ENCODE data around the gene CLNK.

CLNK gene

DNA sequence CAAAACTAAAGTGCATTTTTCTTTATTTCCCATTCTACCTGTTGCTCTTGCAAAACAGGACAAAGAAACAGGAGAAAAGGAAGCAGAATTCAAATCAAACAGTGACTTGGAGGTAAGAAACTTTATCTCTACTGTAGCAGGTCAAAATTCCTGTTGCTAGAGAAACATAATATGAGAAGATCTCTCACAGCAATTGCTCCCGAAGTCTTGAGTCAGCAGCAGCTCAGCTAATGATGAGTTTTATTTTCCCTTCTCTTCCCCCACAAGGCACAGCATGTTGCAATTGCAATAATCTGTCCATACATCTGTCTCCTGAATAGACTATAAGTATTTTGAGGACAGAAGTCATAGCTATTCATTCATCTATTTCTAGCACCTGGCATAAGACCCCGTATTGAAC lies 112.7 kb downstream of the CLNK start:
- no peak for DNase-seq

- no peak for DNase-seq
Observed at GRCh38 chr4:10569491-10569890, 115.1 kb downstream of the CLNK start.

- no peak for DNase-seq
Observed at GRCh38 chr4:10567766-10568165, 116.8 kb downstream of the CLNK start.

DNA sequence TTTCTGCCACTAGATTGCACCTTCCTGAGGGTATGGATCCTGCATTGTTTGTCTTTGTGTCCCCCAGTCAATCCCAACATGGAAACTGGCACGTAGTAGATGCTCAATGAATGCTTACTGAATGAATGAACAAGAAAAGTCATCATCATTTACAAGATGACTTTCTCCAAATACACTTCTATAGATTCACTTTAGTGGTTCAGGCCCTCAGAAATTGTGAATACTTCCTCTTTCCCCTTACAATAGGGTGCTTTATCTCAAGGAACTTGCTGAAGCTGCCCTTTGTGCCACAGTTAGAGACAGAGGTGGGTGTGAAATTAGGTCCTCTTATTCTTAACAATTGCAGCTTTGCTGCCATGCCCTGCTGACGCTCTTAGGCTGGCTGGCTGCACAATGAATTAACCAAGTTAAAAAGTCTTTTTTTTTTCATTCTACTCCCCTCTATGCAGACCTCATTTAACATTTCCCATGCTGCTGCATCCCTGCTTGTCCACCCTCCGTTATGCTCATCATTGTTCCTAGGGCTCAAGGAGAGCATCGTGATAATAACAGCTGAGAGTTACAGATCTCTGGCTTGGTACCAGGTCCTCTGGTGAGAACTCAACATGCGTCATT lies 119.3 kb downstream of the CLNK start:
- DNase-seq: no peak

- peak; percentile 9 for DNase-seq
Observed at GRCh38 chr4:10554694-10555093, 129.9 kb downstream of the CLNK start.

DNA sequence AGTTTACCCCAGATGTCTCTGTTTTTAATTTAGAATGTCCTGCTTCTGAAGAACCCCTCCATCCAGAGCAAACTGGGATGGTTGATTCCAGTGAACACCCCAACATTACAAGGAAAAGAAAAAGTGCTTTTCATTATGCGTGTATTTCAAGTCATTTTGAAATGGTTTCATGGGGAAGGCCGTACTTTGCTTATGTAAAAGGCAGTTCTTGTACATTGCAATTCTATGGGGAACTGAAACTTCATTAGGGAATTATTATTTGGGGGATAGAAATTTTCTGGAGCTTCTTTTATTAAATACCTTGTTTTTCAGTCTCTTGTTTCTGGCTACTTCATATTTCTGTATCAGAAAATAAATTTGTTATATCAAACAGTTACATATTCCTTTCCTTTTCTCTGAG lies 130.4 kb downstream of the CLNK start:
- DNase-seq: no peak

DNA sequence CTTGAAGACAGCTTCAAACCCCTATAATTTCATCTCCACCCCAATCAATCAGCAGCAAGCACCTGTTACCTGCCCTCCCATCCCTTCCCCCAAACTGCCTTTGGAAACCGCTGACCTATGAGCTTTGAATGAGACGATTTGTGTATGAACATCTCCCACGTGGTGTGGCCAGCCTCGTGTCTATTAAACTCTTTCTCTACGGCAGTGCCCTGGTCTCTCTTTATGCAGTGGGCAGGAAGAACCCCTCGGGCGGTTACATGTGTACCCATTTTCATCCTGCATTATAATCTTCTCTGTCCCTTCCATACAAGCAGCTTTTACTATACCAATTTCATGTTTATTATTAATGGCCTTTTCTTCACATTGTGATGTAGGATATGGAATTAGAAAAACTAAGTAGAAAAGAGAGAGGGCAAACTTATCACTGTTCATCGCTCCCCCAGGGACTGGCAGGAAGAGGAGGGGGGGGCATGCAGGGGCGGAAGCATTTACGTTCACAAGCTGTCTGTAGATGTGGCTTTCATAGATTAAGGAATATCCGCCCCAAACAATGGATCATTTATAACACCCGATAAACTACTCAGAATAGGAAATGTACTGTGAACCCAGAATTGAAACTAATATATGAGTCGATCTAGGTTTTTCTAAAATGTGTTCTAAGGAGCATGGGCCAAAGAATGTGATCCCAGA lies 131.8 kb downstream of the CLNK start:
- no peak for DNase-seq

DNA sequence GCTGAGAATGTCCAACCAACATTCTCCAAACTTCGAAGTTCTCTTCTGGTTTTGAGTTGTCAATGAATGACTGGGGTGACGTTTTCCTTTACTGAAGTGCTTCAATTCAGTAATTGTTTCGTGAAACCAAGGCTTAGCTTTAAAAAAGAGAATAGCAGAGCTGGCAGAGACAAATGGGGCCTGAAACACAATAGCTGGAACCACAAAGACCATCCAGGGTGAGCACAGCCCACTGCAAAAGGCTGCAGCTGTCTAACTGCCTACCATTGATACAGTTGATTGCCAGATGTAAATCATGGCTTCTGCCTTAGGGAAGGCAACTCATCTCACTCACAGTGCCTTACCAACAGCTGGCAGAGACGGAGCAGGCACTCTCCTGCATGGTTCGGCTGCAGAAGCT lies 148.7 kb downstream of the CLNK start:
- DNase-seq: no peak

- DNase-seq: no peak
Observed at GRCh38 chr4:10534820-10535219, 149.7 kb downstream of the CLNK start.

DNA sequence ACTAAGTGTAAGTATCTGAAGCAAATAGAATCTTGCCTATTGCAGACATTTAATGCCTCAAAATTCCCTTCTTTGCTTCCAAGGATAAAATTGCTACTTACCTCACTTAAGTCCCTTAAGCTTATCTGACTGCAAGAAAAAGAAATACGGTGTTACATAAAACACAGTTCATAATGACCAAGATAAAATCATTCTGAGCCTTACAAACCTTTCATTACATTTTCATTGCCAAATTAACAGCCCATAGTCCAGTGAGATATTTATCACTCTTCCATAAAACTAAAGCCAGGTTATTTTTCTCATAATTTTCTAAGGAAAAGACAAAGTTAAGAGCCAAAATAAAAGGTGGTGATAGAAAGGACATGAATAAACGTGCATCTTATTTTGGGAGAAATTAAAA lies 152.4 kb downstream of the CLNK start:
- DNase-seq: no peak

DNA sequence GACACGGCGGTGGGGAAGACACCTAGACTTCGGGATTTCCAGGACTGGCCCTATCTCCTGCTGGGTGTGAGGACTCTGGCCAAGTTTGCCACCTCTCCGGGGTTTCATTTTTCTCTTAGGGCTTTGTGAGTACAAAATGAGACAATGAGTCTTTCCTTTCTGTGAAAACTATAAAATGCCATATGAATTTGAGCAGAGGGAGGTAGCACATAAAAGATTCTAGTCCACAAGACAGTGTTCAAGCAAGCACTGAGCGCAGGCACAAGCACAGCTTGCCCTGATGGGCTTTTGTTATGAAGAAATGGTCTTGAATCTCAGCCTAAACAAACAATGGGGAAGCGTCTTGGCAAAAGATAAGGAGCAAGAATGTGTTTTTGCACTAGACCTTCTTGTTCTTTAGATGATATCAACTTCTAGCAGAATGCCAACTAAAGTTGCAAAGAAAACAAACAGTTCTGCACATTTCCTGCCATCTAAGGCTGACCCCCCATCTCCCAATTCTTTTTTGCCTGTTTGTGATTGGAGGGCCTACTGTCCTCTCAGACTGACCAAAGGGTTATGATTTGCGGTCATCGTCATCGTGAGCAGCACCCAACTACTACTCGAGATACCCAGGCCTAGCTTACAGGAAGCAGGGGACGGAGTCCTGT lies 154.3 kb downstream of the CLNK start:
- DNase-seq: no peak

DNA sequence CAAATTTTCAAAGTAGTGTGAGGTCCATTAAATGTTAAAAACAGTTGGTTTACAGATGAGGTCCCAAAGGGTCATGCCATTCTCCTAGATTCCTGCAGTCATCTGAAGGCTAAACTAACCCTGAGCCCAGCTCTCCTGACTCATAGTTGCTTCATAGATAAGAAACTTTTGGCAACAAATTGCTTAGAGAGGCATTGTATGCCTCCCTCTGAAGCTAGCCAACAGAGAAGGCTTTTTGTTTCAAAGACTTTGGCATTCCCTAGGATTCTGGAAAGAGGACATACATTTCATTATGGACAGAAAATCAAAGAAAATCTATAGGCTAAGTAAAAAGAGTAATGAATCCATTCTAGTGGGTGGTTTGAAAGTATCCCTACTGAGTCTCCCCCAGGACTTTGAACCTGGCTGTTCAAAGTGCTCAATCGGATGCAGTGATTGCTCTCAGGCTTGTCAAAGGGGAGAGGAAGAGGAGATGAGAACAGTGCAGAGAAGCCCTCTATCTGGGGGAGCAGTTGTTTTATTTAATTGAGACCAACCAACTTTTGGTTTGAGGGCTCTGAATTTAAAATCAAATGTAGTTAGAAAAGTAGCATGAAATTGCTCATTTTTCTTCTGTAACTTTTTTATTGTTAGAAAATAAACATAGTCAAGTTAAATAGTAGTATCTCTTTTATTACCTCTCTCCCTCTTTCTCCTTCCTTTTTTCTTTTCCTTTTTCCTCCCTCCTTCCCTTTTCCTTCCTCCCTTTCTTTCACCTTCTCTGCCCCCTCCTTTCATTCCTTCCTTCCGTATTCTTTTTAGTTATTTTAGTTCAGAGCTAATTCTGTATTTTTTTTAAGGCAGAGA lies 155.1 kb downstream of the CLNK start:
- no peak for DNase-seq

DNA sequence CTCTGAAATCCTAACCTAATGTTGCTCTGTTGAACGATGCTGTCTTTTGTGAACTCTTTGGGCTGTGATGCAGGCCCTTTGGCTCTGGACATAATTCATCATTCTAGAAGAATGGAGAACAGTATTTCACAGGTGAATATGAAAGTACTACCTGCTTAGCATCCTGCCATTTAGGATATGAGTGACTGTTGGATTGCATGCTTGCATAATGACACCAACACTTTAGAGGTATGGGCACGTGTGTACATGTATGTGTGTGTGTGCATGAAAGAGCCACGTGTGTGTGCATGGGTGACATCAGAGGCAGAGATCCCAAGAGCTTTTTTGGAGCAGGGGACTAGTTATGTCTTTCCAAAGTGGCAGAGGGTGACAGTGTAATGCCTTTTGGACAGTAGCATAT lies 157.1 kb downstream of the CLNK start:
- no peak for DNase-seq

DNA sequence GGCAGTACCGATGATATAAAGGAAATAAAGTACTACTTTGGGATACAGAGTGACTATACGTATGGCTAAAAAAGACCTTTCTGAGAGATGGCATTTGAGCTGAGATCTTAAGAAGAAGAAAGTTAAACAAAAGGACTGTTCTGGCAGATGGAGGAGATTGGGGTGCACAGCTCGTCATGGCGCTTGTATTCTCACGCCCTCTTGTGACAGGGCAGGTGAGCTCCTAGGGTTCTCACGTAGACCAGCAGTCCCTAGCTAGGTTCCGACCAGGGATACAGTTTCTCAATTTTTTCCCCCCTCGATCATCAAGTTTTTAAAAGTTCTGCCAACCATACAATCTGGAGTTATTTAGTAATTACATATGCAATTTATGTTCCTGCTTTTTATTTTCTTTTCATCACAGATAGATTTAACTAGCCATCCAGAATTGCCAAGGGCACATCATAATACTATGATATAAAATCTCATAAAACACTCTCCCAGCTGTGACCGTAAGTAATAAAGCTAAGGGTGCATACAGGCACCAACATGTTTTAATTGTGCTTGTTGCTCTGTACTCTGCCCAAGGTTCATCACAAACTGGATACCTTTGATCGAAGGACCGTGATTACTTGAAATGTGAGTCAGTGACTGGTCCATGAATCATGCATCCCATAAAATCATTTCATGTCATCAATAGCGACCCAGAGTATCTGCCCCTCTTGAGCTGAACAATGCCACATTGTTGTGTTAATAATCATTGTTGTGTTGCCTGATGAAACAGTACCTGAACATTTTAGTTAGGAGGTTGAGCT lies 157.9 kb downstream of the CLNK start:
- DNase-seq: no peak

DNA sequence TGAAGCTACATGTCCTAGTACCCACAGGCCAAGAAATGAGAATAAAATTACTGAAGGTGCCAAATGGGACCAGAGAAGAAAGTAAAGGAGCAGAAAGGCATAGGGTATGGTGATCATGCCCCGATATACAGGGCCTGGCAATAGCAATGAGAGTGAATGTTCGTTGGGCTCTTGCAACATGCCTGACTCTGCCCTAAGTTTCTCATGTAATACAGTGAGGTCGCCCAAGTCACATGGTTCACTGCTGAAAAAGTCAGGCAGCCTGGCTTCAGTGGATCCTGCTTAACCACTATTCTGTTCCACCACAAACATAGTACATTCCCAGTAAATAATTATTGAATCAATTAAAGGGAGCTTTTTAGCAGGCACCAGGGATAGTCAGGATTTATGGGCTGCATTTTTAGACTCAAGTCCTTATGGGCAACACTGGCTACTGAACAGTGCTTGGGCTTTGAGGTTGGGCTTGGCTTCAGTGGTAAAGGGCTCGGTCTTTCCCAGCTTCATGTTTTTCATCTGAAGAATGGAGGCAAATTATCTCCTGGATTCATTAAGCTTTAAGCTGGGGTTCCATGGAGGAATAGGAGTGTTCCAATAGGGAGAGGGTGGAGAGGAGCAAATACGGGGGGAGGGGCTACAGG lies 160.3 kb downstream of the CLNK start:
- no peak for DNase-seq

DNA sequence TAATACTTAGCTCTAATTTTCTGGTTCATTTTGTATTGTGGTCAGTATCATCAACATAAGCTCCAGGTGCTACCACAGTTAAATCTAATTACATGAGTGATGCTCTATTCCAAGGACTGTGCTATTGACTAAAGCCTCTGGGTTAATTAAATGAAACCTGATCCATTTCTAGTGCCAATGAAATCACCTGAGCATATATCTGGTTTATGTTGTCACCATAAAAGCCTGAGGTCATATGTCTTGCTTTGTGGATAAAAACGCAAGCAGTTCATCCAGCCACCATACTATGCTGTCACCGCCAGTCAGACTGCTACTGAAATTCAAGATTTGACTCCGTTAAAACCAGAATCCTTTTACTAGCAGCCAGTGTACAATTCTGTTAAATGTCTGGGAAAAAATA lies 163.1 kb downstream of the CLNK start:
- no peak for DNase-seq

- no peak for DNase-seq
Observed at GRCh38 chr4:10509733-10510132, 174.8 kb downstream of the CLNK start.

DNA sequence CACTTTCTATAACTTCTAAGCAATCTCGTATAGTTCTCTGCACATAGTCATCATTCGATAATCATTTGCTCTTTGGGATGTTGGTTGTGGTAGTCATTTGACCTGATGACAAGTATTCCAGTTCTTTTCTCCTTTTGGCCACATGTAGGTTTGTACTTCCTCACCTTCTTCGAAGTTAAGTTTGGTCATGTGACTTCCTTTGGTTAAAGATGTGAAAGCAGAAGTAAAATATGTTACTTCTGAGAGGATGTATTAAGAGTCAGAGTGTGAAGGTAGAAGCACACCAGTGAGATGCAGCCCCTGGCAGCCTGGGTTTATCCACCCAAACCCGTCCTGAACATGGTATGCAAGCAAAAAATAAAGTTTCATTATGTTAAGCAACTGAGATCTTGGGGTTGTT lies 178.5 kb downstream of the CLNK start:
- no peak for DNase-seq

DNA sequence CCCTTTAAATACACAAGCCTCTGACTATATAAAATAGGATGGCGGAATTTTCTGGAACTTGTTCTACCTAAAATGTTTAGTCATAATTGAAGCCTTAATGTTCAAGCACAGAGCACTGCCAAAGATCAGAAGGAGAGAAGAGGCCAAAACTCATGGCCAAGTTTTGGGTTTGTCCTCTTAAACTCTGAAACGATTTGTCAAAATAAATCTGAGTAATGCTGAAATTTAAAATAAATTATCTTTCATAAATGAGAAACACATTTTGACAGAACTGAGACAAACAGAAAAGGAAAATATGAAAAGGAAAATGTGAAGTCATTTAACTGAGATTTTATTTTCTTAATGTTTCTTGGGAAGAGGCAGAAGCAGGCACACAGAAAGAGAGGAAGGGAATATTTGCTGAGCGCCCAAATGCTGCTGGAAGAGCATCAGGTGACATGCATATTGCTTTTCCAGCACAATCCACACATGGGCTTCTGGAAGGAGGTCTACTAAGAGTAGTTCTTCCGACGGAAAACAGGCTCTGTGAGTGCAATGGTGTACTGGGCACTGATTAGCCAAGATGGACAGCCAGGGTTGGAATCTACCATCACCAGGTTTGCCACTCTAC lies 179.9 kb downstream of the CLNK start:
- DNase-seq: no peak

GRCh38 chr4:10502717-10503116 lies 181.9 kb downstream of the CLNK start:
- DNase-seq: no peak

GRCh38 chr4:10500776-10501175 lies 183.8 kb downstream of the CLNK start:
- DNase-seq: no peak

DNA sequence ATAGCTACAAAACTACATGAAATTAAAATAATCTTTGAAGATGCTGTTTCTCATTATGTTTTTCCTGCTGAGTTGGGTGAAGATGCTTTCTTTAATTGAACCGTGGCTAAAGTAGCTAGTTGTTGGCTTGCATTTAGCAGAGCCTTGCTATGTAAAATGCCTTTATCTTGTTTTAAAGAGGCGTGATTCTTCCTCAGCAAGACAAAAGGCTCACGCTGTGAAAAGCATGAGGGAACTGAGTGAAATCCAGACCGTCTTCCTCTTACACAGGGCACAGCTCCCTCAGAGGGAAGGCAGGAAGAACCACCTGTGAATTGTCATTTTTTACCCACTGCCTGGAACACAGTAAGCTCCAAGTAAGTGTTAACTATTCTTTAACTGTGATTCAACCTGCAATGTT lies 188.4 kb downstream of the CLNK start:
- no peak for DNase-seq

All from stimulated activated CD4-positive, alpha-beta T cell treated with anti-CD3 and anti-CD28 coated beads, Interleukin-4, amount 100 ng/mL, for 1 hour (primary cell).